HepG2 (cell line): ENCODE results near the gene LIPT1. TPM values are rescaled to one million over a fixed set of nuclear protein-coding genes. Genes with fewer than 3 reads are reported as not detected.

Experiments
- DMTF1 ChIP-seq: sonication (generic); formaldehyde crosslinking; IDR thresholded peaks from 2 replicates; pipeline ENCODE4 v1.4.0; 2020; ENCODE audit warnings: mild to moderate bottlenecking, missing genetic modification reagents
- EEA1 ChIP-seq: sonication (generic); formaldehyde crosslinking; IDR thresholded peaks from 2 replicates; pipeline ENCODE4 v1.5.1; 2020; ENCODE audit warnings: mild to moderate bottlenecking, missing genetic modification reagents, borderline replicate concordance
- ESRRA ChIP-seq: sonication (generic); formaldehyde crosslinking; IDR thresholded peaks from 2 replicates; pipeline ENCODE4 v1.5.1; 2020; ENCODE audit warnings: mild to moderate bottlenecking, low read depth, missing genetic modification reagents
- FOXJ3 ChIP-seq: sonication (generic); formaldehyde crosslinking; IDR thresholded peaks from 2 replicates; pipeline ENCODE4 v1.4.0; 2020; ENCODE audit warnings: missing genetic modification reagents, mild to moderate bottlenecking, borderline replicate concordance
- FOXP1 ChIP-seq, 2 experiments: fragments of 450-650 bp in 1 of 2; IDR thresholded peaks; 2 replicates each; pipeline ENCODE4 v1.6.1; 2017 to 2018; ENCODE audit warnings: antibody characterized with exemption in 1 of 2
- KAT7 ChIP-seq: IDR thresholded peaks from 2 replicates; pipeline ENCODE4 v1.6.1; 2018; ENCODE audit warnings: borderline replicate concordance, missing compliant biosample characterization
- MLLT10 ChIP-seq: sonication (generic); formaldehyde crosslinking; IDR thresholded peaks from 2 replicates; pipeline ENCODE4 v1.4.0; 2020; ENCODE audit warnings: missing genetic modification reagents
- MTF2 ChIP-seq: sonication (generic); formaldehyde crosslinking; IDR thresholded peaks from 2 replicates; pipeline ENCODE4 v1.5.0; 2020; ENCODE audit warnings: missing genetic modification reagents, borderline replicate concordance
- NCOA2 ChIP-seq: sonication (generic); formaldehyde crosslinking; IDR thresholded peaks from 2 replicates; pipeline ENCODE4 v1.8.0; 2022; ENCODE audit warnings: inconsistent platforms
- NFYB ChIP-seq: sonication (generic); formaldehyde crosslinking; IDR thresholded peaks from 2 replicates; pipeline ENCODE4 v1.4.0; 2020; ENCODE audit warnings: missing genetic modification reagents
- NR2C2 ChIP-seq: sonication (generic); formaldehyde crosslinking; IDR thresholded peaks from 2 replicates; pipeline ENCODE4 v1.4.0; 2020; ENCODE audit warnings: missing genetic modification reagents, mild to moderate bottlenecking, moderate library complexity, borderline replicate concordance
- SIX1 ChIP-seq: sonication (generic); formaldehyde crosslinking; IDR thresholded peaks from 2 replicates; pipeline ENCODE4 v1.4.0; 2020; ENCODE audit warnings: missing genetic modification reagents, borderline replicate concordance
- SOX6 ChIP-seq, 2 experiments: fragments of 450-650 bp in 1 of 2; sonication (generic) in 1 of 2; formaldehyde crosslinking in 1 of 2; IDR thresholded peaks; 2 replicates each; pipeline versions ENCODE4 v1.4.0 to v1.6.1; 2017 to 2020; ENCODE audit warnings: antibody characterized with exemption in 1 of 2, mild to moderate bottlenecking in 1 of 2, missing genetic modification reagents in 1 of 2
- TBX3 ChIP-seq: fragments of 450-650 bp; IDR thresholded peaks from 2 replicates; pipeline ENCODE4 v1.6.1; 2017; ENCODE audit warnings: antibody characterized with exemption, mild to moderate bottlenecking, inconsistent platforms, borderline replicate concordance
- ZBTB49 ChIP-seq: sonication (generic); formaldehyde crosslinking; IDR thresholded peaks from 2 replicates; pipeline ENCODE4 v1.4.0; 2020; ENCODE audit warnings: missing genetic modification reagents, borderline replicate concordance
- ZFY ChIP-seq: sonication (generic); formaldehyde crosslinking; IDR thresholded peaks from 2 replicates; pipeline ENCODE4 v1.4.0; 2020; ENCODE audit warnings: missing genetic modification reagents
- ZNF296 ChIP-seq: sonication (generic); formaldehyde crosslinking; conservative IDR thresholded peaks from 2 replicates; pipeline ENCODE4 v1.5.0; 2020; ENCODE audit warnings: mild to moderate bottlenecking, missing genetic modification reagents
- ZNF333 ChIP-seq: sonication (generic); formaldehyde crosslinking; IDR thresholded peaks from 2 replicates; pipeline ENCODE4 v1.4.0; 2020; ENCODE audit warnings: mild to moderate bottlenecking, missing genetic modification reagents, borderline replicate concordance
- ZNF501 ChIP-seq: sonication (generic); formaldehyde crosslinking; IDR thresholded peaks from 2 replicates; pipeline ENCODE4 v1.5.1; 2020; ENCODE audit warnings: mild to moderate bottlenecking, moderate library complexity, missing genetic modification reagents
- ZNF547 ChIP-seq: sonication (generic); formaldehyde crosslinking; IDR thresholded peaks from 2 replicates; pipeline ENCODE4 v1.5.1; 2020; ENCODE audit warnings: mild to moderate bottlenecking, missing genetic modification reagents
- ZNF7 ChIP-seq: IDR thresholded peaks from 2 replicates; pipeline ENCODE4 v1.6.1; 2016; ENCODE audit warnings: missing biosample characterization, missing genetic modification reagents
- ZSCAN31 ChIP-seq: sonication (generic); formaldehyde crosslinking; IDR thresholded peaks from 2 replicates; pipeline ENCODE4 v1.5.0; 2020; ENCODE audit warnings: low read depth, mild to moderate bottlenecking, missing genetic modification reagents
- ZUFSP ChIP-seq: sonication (generic); formaldehyde crosslinking; IDR thresholded peaks from 2 replicates; pipeline ENCODE4 v1.9.0; 2021; ENCODE audit warnings: missing genetic modification reagents, mild to moderate bottlenecking, borderline replicate concordance
- polyA plus RNA-seq, 8 experiments: library from polyadenylated mRNA; depleted of rRNA in 3 of 8; stranded (reverse) in 7 of 8; unstranded in 1 of 8; fragments of >200 nt; fragmentation: Illumina TruSeq in 4 of 8; extraction: Trizol in 4 of 8; gene quantifications; 2 replicates each; pipeline versions ENCODE4 v1.2.1 to v1.2.3, GENCODE V29; 2011 to 2016; ENCODE audit warnings: low read depth in 4 of 8, missing spikeins in 1 of 8, mixed read lengths in 1 of 8; ENCODE audit not compliant: insufficient read depth in 1 of 8
- total RNA-seq, 5 experiments: library from RNA; depleted of rRNA; stranded (reverse); fragments of >200 nt; fragmentation: Illumina TruSeq; extraction: Trizol; gene quantifications; 2 replicates each; pipeline ENCODE4 v1.2.3, GENCODE V29; 2016; ENCODE audit warnings: low read depth in 1 of 5

LIPT1 gene
- total and polyA plus RNA-seq, 2 of the 13 experiments (the other 11 are each of a cell fraction or from before 2014, with no cell fraction given), result 8.0 to 9.6 TPM

- no peak; the same call in 1 of the 2 replicates for TF ChIP-seq SIX1 (CRISPR knock-in tag)
- no peak for TF ChIP-seq TBX3
- TF ChIP-seq MLLT10 (CRISPR knock-in tag), result no peak
- TF ChIP-seq MTF2 (CRISPR knock-in tag), result peak; percentile 87; the same call in 1 of the 2 replicates
- no peak for TF ChIP-seq ZBTB49 (CRISPR knock-in tag)
- peak; percentile 35 for TF ChIP-seq ZSCAN31 (CRISPR knock-in tag)
- TF ChIP-seq NFYB (CRISPR knock-in tag), result no peak
- no peak; the same call in none of the 2 replicates for TF ChIP-seq ESRRA (CRISPR knock-in tag)
- TF ChIP-seq ZNF296 (CRISPR knock-in tag), result peak; percentile 73; the same call in 1 of the 2 replicates
- TF ChIP-seq NCOA2, result peak; percentile 10
- peak; percentile 88; the same call in 1 of the 2 replicates for TF ChIP-seq ZNF333 (CRISPR knock-in tag)
- TF ChIP-seq ZNF7, result no peak
- TF ChIP-seq NR2C2 (CRISPR knock-in tag), result peak; percentile 87
- peak; percentile 69 for TF ChIP-seq ZFY (CRISPR knock-in tag)
- TF ChIP-seq KAT7 (CRISPR knock-in tag), result peak; percentile 90
- peak; percentile 97 for TF ChIP-seq ZNF501 (CRISPR knock-in tag)
- no peak for TF ChIP-seq FOXP1 (IDR thresholded peaks at IDR 0.05)
- no peak for TF ChIP-seq FOXP1 (CRISPR knock-in tag; IDR thresholded peaks at IDR 0.05)
- TF ChIP-seq EEA1 (CRISPR knock-in tag), result no peak
- peak; percentile 85 for TF ChIP-seq ZNF547 (CRISPR knock-in tag)
- TF ChIP-seq ZUFSP, result no peak
- TF ChIP-seq SOX6 (IDR thresholded peaks at IDR 0.05), result no peak
- TF ChIP-seq SOX6 (CRISPR knock-in tag; IDR thresholded peaks at IDR 0.05), result peak; percentile 73
- peak; percentile 39; the same call in 1 of the 2 replicates for TF ChIP-seq FOXJ3 (CRISPR knock-in tag)
- TF ChIP-seq DMTF1, result no peak
These were observed 13.4 kb upstream of the LIPT1 start, which contains the start of gene C2orf15 (continued) for GRCh38 chr2:99141110-99142108.
